Amygdala (tissue), 56 donors: Measurements from ENCODE around the gene RAB4B.
"Not testable (repeated sequence)": the region's sequence is repeated elsewhere in the genome, so short reads cannot be mapped to it uniquely, and the experiment has no call there.

Experiments used
- DNase-seq, 56 donors: peaks; one replicate each; lab custom pipeline; 2025; lab: John Stamatoyannopoulos, UW

Gene RAB4B, protein sequence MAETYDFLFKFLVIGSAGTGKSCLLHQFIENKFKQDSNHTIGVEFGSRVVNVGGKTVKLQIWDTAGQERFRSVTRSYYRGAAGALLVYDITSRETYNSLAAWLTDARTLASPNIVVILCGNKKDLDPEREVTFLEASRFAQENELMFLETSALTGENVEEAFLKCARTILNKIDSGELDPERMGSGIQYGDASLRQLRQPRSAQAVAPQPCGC

DNA sequence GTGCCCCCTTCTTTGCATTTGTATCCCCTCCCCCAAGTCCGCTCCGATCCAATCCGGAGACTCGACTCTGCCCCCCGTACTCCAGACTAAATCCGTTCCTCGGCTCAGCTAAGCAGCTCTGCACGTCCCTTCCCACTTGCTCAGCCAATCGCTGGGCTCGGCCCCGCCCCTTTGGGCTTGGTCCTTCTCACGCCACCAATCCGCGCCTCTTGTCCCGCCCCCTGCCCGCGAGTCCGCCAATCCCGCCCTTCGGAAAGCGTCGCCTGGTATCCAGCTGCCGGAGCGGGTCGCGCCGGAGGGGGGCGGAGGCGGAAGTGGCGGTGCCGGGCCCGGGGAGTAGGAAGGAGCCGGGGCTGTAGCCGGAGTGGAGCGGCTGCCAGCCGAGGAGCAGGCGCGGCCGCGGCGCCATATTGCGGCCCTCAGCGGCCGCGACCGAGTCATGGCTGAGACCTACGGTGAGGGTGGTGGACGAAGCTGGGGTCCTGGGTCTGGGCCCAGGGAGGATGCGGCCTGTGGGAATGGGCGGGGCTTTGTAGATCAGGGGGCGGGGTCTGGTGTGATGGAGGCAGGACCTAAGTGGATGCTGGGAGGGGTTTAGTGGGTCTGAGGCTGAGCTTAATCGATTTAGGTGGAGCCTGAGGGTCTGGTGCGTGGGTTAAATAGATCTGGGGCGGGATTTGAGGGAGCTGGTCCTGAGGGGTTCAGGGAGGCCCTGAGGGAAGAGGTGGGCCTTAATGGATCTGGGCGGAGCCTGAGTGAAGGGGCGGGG, at the start of gene RAB4B:
TSS of gene RAB4B (plus strand) at position 311 of the 769 bp plus-strand sequence. CDS start at position 440, 129 bp downstream.
- DNase-seq = peak; percentile 92 to 100 (median 99)

DNA sequence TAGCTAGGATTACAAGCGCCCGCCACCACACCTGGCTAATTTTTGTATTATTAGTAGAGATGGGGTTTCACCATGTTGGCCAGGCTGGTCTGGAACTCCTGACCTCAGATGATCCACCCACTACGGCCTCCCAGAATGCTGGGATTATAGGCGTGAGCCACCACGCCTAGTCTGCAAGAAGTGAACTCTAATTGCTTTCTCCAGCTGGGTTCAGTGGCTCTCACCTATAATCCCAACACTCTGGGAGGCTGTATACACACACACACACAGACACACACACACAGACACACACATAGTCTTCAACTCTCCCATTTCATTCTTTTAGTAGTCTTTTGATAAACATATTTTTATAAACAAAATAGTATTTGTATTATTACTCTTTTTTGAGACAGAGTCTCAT, 48.0 kb upstream of the RAB4B start:
- not testable (repeated sequence) for DNase-seq

DNA sequence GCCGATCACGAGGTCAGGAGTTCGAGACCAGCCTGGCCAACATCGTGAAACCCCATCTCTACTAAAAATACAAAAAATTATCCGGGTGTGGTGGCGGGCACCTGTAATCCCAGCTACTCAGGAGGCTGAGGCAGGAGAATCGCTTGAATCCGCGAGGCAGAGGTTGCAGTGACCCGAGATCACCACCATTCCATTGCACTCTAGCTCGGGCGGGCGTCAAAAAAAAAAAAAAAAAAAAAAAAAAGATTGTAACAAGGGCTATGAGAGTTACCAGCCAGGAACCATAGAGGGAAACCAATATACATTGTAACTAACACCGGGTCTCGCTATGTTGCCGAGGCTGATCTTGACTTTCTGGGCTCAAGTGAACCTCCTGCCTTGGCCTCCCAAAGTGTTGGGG, 45.7 kb upstream of the RAB4B start:
- not testable (repeated sequence) for DNase-seq

DNA sequence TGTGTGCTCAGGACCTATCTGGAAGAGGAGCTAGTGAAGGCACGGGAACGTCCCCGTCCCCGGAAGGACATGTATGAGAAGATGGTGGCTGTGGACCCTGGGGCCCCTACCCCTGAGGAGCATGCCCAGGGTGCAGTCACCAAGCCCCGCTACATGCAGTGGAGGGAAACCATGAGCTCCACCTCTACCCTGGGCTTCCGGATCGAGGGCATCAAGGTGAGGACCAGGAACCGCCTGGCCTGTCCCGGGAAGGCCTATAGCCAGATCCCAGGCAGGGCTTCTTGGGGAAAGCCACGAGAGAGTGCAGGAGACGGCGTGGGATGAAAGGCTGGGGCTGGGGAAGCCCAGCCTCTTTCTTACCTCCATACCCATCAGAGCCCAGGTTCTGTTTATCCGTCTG, 44.9 kb upstream of the RAB4B start:
- no peak for DNase-seq

DNA sequence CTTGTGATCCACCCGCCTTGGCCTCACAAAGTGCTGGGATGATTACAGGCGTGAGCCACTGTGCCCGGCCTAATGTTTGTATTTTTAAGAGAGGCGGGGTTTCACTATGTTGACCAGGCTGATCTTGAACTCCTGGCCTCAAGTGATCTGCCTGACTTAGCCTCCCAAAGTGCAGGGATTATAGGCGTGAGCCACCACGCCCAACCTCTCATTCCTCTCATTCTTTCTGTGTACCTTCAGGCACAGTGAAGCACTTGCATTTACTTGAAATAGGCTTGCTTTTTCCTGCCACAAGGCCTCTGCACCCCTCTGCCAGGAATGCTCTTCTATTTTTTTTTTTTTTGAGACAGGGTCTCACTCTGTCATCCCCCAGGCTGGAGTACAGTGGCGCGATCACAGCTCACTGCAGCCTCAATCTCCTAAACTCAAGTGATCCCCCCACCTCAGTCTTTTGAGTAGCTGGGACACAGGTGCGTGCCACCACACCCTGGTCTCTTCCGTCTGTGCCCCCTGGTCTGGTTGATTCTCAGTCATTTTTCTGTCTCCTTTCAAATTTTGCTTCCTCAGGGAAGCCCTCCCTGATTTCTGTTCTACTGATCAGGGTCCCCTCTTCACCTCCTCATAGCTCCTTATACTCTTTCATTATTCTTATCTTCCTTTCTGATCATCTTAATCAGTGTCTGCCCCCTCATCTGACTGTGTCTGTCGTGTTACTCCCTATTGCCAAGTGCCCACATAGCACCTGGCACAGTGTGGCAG, 42.9 kb upstream of the RAB4B start:
- no peak for DNase-seq

DNA sequence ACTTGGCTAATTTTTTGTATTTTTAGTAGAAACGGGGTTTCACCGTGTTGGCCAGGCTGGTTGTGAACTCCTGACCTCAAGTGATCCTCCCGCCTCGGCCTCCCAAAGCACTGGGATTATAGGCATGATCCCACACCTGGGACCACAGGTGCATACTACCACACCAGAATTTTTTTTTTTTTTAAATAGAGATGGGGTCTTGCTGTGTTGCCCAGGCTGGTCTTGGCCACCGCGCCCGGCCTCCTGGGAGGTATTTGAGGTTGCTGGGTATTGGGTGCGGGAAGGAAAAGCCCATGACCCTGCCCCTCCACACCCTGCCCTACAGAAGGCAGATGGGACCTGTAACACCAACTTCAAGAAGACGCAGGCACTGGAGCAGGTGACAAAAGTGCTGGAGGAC, 41.4 kb upstream of the RAB4B start:
- DNase-seq = no peak

DNA sequence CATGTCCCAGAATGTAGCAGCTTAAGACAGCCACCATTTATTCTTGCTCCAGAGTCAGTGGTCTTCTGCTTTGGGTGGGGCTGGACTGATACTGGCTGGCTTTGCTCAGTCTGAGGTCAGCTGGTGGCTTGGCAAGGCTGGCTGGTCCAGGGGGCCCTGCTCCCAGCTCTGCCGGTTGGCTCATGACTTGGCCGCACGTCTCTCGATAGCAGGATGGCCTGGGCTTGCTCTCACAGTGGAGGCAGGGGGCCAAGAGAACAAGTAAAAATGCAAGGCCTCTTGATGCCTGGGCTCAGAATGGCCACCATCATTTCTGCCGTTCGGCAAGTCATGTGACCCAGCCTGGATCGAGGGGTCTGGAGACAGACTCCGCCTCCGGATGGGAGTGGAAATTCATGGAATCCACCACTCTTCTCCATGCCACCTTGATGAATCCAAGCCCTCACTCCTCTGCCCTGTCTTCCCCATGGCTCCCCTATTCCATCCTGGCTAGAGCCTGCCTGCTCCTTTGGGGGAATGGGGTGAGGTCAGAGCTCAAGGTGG, 40.9 kb upstream of the RAB4B start:
- no peak for DNase-seq

DNA sequence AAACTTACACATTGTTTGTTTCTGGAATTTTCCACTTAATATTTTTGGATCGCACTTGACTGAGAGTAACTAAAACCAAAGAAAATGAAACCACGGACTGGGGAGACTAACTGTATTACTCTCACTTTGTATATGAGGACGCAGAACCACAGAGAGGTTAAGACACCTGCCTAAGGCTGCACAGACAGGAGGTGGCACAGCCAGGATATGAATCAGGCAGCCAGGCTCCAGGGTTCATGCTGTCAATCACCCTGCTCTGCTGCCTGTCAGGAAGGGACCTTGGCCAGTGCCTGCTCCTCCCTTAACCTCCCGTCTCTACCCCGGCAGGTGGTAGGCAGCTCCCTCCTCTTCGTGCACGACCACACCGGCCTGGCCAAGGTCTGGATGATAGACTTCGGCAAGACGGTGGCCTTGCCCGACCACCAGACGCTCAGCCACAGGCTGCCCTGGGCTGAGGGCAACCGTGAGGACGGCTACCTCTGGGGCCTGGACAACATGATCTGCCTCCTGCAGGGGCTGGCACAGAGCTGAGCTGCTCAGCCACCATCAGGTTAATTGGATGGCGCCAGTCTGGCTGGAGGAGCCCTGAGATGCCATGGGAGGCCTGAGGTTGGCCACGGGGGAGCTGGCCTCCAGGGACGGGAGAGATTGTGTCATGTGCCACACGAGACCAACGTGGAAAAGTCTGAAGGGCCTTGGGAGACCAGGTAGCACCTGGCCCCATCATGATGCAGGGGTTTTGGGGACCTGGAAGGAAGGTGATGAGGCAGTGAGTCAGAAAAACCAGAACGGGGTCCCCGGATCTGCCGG, 38.8 kb upstream of the RAB4B start:
- DNase-seq = no peak

DNA sequence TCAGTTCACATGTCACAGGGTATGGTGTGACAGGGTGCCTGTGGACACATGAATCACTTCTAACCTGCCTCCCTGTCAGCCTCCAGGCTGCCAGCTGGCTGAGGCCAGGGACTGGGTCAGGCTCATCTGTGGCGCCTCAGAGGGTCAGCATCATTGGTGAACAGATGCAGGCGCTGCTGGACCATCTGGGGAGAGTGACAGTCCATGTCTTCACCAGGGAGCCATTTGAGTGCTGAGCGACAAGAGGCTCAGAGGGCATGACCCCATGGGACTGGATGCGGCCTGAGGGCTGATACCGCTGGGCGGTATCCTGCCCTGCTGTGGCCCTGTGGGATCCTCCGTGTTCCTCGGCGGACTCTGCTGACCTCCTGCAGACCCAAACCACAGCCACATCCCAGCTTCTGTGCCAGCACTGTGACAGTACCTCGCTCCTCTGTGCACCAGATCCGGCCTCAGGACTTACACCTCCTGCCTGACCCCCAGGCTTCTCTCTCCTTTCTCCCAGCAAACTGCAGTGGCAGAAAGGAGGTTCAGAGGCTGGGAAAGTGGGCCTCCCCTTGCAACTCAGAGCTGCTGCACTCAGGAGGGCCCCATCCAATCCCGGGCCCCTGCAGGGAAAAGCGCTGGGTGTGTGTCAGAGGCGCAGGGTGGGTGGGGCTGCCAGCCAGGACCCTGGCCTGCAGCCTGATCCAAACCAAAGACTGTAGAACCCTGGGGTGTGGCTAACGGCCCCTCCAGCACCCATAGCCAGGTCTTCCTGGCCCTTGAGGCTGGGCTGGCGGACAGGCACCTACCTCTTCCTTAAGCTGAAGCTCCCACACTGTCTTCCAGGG, 38.0 kb upstream of the RAB4B start:
- peak in 1 of 56 donors; percentile 38 for DNase-seq

DNA sequence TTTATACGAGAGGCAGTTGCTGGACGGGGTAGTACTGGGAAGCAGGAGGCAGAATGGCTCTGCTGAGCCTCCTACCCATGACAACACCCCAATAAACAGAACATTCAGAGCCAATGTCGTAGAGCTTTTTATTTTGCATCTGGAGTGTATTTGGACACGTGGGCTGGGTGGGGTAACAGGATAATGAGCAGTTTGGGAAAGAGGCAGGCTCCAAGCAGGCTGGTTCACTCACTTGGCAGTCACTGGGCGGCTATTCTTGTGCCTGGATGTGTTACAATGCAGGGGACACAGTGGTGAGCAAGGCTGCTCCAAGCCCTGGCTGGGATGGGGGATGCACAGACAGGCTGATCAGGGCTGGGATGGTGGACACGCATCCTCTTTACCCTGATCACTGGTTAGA, 37.3 kb upstream of the RAB4B start:
- peak in 43 of 56 donors; percentile 8 to 86 (median 58) for DNase-seq

DNA sequence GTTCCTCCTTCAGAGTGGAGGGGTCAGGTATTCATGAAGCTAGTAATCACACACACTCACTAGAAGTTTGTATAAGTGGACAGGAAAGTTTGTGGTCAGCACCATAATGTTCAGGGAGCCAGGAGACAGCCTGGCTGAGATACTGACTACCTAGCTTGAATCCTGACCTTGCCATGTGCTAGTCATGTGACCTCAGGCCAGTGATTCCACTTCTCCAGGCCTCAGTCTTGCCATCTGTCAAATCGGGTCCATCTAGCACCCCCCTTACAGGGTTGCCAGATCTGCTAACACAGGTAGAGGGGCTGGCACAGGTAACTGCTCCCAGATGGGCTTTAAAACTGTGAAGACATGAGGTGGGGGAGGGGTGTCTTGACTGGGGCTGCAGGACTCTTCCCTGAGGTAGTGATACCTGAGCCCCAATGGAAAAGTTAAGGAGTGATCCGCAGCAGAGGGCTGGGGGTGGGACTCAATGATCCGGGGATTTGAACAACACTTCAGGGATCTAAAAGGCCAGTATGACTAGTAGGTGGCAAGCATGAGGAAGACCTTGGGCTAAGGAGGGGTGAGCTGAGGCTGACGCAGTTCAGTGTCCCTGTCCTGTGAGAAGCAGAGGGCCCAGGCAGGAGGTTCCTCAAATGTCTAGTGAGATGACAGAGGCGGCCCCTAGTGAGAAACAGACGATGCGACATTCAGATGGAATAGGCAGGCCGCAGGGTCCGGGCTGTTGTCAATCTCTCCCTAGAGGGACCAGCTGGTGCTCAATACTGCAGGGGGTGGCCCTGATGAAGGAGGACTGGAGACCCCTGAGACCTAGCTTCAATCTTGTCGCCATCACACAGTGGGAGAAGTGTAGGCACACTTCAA, 36.3 kb upstream of the RAB4B start:
- no peak for DNase-seq

DNA sequence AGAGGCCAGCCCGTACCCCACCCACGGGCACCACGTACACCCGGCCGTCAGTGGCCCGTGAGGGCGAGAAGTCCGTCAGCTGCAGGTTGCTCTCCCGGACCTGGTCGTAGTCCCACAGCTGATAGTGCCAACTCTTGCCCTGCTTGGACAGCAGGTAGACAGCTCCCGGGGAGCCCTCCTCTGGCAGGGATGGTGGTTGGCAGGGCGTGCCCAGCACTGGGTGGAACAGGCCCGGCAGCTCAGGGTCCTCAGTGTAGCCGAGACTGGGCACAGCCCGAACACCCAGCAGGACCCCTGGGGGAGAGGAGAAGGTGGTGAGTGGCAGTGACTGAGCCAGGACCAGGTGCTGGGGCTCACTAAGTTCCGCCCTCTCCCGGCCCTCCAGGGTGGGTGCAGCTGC, 35.6 kb upstream of the RAB4B start:
- DNase-seq = no peak

DNA sequence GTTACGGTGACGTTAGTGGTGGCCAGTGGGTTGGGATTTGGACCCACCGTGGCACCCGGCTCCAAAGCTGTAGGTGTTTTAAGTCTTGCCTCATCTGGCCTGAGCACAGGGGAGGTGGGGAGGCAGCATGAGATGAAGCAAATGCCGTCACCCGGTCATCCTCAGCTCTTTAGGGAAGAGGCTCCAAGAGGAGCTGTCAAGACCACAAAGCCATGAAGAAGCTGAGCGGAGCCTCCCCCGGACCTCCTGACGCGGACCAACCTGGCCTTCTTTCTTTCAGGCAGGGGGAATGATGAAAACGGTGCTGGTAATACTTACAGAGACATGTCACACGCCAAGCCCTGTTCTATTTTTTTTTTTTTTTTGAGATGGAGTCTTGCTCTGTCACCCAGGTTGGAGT, 35.2 kb upstream of the RAB4B start:
- DNase-seq = no peak

DNA sequence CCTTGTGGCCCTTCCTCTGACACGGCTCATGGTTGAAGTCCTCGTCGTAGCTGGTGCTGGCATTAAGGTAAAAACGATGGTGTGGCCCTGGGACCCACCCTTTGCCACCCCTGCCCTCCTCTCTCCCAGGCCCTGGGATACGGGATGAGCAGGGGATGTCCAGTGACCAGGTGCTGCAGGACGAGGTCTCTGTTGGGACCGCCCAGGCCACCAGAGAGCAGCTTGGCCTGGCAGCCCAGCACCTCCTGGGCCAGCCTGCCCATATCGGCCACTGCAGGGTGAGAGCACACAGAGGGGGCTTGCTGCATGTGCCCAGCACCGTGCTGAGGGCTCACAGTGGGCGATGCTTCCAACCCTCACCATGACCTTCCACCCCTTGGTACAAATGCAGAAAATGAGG, 34.1 kb upstream of the RAB4B start:
- no peak for DNase-seq

DNA sequence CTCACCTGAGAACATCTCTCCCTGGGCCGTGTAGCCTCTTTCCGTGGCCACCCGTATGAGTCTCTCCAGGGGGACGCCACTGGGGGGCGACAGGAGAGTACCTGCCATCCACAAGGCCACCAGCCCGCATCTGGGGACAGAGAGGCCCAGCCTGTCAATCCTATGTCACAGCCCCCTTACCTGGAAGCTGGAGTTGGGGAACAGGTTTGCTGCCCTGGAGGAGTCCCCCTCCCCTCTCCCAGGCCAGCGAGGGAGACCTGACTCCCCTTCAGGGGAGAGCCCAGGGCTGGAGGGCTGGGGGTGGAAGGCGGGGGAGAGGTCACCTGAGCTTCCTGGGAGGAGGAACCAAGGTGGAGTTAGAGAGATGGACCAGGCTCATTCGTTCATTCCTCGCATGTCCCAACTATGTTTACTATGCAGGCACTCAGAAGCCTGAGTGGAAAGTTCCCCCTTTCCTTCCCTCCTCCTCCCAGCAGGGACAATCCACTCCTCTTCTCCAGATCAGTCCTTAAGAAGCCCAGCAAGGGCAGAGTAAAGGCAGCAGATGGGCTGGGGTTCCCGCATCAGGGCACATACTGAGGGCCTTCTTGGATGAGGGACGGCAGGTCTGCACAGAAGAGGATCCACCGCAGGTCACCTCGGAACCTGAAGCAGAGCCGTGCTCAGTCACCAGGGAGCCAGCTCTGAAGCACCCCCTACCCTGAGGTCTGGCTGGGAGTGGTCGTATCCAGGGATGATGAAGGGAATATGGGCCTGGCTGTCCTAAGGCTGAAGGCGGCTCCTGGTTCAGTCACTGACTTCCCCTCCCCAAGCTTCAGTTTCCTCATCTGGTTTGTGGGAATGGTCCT, 33.3 kb upstream of the RAB4B start:
- DNase-seq = peak in 1 of 56 donors; percentile 15

DNA sequence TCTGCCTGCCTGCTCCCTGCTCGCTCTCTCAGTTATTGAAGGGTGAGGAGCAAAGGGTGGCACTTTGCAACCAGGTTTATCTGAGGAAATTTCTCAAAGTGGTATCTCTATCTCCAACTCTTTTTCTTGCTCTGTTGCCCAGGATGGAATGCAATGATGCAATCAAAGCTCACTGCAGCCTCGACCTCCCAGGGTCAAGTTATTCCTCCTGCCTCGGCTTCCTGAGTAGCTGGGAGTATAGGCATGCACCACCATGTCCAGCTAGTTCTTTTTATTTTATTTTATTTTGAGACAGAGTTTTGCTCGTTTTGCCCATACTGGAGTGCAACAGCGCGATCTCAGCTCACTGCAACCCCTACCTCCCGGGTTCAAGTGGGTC, 32.7 kb upstream of the RAB4B start:
- DNase-seq = no peak

DNA sequence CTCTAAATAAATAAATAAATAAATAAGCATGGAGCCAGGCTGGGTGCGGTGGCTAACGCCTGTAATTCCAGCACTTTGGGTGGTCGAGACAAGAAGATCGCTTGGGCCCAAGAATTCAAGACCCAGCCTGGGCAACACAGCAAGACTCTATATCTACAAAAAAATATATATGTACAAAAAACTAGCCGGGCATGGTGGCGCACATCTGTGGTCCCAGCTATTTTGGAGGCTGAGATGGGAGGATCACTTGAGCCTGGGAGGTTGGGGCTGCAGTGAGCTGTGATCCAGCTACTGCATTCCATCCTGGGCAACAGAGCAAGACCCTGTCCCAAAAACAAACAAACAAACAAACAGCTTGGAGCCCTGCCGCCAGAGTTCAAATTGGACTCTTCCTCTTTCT, 30.5 kb upstream of the RAB4B start:
- DNase-seq = no peak
